Measurements from ENCODE around the gene ADAM15. TPM values are rescaled to one million over a fixed set of nuclear protein-coding genes. Genes with fewer than 3 reads are reported as not detected.
A peak's percentile ranks its signal among the peaks of the same experiment; 100 is the strongest.

Gene ADAM15
- total RNA-seq, 1 donor from 2014 or later, result 33.3 TPM

- peak; percentile 96 for DNase-seq (ENCODE audit: low read depth)
Measured at GRCh38 chr1:155084722-155085503, 33.8 kb downstream of the ADAM15 start.

GRCh38 chr1:155085504-155086127 lies 34.5 kb downstream of the ADAM15 start:
- peak; percentile 26 for DNase-seq (ENCODE audit: low read depth)

- peak; percentile 36 for DNase-seq (ENCODE audit: low read depth)
Measured at GRCh38 chr1:155086128-155086741, 35.1 kb downstream of the ADAM15 start.

- DNase-seq (ENCODE audit: low read depth), result no peak
Measured at GRCh38 chr1:155086856-155087535, 35.9 kb downstream of the ADAM15 start.

DNA sequence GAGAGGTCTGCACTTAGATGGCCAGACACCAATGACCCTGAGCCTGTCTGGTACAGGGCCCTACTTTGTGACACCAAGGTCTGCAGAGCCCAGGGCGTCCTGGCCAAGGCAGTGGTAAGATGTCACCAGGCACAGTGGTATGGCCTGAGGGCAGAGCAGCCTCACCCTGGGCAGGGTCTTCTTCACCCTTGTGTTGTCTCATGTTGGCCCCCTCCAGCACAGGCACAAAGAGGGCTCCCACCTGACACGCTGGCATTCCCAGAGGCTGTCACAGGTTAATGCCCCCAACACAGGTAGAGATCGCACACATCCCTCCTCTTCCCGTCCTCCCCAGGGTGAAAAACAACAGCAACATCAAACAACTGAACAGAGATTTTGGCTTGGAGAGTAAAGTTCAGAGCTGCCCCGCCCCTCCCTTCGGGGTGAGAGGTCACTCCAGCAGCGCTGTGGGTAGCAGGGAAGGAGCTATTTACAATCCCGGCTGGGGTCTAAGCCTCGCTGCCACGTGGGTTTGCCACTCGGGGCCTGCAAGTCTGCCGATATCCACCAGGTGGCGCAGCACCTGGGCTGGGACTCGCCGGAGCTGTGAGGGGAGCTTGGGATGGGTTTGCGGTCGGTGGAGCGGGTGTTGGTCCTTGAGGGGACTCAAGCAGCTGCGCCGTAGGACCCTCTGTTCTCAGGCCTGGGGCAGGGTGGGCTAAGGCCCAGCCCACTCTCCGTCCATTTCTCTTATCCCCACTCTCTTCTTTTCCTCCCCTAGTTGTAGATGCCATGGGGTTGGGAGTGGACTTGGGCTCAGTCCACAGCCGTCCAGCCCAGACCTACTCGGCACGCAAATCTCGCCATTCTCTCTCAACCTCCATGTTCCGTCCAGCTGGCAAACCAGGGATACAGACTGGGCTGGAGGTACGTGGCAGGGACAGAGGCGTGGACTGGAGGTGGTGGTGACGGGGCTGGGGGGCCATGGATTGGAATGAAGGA lies 40.2 kb downstream of the ADAM15 start:
- DNase-seq (ENCODE audit: low read depth), result peak; percentile 73

DNA sequence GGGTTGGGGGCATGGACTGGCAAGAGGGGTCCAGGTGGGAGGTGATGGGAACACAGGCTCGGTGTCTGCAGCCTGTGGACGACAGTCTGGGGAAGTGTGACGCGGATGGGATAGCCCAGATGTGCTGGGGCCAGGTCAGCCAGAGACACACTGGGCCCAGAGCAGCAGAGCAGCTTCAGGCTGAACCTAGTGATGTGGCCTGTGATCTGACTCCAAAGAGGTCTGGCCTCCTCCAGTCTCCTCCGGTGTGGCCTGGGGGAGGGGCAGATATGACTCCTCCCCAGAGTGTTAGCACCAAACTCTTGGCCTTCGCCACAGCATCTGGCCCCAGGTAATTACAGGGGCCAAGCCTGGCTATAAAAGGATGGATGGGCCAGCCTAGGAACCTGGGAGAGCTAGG lies 41.0 kb downstream of the ADAM15 start:
- DNase-seq (ENCODE audit: low read depth), result no peak

GRCh38 chr1:155092641-155093040 lies 41.5 kb downstream of the ADAM15 start:
- no peak for DNase-seq (ENCODE audit: low read depth)

DNA sequence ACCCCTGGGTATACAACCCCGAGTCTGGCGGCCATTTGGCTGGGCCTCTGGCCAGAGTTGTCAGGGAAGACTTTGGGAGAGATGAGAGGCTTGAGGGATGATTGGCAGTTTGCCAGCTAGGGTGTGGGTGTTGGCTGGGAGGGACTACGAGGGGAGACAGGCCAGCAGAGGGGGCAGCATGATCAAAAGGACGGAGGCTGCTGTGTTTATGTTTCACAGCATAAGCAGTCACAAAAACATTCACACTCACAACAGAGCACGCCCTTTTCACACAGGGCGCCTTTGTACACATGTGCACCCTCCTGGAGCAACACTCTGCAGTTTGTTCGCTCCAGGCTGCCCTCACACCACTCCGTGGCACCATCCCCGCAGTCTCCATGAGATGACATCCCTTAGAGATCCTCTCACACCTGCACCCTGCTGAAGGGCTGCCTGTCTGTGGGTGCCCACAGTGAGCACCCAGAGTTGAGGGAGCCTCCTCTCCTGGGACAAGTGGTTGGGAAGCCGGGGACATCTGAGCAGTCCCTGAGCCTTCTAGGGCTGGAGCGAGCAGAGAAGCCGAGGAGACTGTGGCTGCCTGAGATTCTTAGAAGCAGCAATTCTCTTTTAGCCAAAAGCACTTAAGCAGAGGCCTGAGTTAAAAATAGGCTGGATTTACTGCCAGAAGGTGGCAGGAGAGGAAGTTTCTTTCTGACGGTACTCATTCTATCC lies 43.0 kb downstream of the ADAM15 start:
- DNase-seq (ENCODE audit: low read depth), result peak; percentile 50

DNA sequence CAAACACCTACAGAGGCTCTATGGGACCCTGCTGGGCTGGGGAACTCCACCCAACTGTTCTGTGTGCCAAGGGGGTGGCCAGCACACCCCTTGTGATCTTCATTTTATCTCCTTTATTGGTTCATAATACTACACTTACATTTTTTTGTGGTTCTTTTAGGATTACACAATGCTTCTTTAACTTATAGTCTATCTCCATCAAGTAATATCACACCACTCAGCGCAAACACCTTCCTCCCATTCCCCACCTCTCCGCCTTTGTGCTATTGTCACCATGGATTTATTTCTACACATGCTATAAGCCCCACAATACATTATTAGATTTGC lies 43.5 kb downstream of the ADAM15 start:
- no peak for DNase-seq (ENCODE audit: low read depth)

GRCh38 chr1:155099331-155099730 lies 48.2 kb downstream of the ADAM15 start:
- DNase-seq (ENCODE audit: low read depth), result no peak

DNA sequence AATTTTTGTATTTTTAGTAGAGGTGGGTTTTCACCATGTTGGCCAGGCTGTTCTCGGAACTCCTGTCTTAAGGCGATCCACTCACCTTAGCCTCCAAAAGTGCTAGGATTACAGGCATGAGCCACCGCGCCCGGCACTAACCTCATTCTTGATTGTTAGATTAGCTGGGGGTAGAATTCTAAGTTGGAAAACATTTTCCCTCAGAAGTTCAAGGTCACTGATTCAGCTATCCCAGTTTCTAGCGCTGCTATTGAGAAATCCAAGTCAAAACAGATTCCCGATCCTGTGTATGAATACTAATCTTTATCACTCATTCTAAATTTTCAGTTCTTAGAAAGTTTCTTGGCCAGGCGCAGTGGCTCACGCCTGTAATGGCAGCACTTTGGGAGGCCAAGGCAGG lies 52.2 kb downstream of the ADAM15 start:
- DNase-seq (ENCODE audit: low read depth), result no peak

- no peak for DNase-seq (ENCODE audit: low read depth)
Measured at GRCh38 chr1:155104605-155105534, 53.8 kb downstream of the ADAM15 start.

- no peak for DNase-seq (ENCODE audit: low read depth)
Measured at GRCh38 chr1:155105604-155106011, 54.5 kb downstream of the ADAM15 start.

- DNase-seq (ENCODE audit: low read depth), result no peak
Measured at GRCh38 chr1:155106862-155107261, 55.7 kb downstream of the ADAM15 start.

DNA sequence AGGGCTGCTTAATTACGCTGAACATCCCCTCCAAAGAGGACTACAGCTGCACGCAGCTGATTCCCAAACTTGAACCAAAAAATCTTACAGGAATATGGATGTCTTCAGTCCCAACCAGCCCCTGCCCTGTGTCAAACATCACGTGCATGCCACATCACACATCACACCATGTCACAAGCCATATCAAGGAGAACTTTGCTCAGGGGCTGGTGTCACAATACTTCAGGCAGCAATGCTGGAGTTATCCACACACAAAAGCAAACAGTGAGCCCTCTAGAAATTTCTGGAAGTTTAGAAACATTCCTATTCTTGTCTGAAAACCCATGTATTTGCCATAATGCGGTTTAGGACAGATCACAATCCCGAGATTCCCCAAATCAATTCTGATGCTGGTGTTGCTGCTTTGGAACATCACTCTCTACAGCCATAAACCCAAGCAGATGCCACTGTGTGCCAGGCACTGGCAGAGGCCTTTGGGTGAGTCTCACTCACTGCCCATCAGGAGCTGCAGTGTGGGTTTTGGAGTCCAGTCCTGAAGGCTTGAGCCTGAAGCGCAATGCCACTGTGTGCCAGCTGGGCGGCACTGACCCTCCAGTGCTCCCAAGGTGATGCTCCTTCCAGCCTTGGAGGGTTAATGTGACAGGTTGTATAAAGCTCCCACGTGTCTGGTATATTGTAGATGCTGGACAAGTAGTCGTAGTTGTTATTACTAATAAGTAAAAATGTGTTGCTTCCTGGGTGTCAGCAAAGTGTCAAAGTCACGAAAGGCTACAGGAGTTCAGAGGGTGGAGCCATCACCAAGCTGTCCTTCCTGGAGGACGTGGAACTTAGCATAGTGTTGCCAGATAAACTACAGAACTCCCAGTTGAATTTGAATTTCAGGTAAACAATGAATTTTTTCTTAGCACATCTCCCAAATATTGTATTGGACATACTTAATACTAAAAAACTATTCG lies 56.5 kb downstream of the ADAM15 start:
- DNase-seq (ENCODE audit: low read depth), result no peak

GRCh38 chr1:155108296-155108695 lies 57.2 kb downstream of the ADAM15 start:
- DNase-seq (ENCODE audit: low read depth), result no peak

GRCh38 chr1:155110381-155110780 lies 59.3 kb downstream of the ADAM15 start:
- no peak for DNase-seq (ENCODE audit: low read depth)

DNA sequence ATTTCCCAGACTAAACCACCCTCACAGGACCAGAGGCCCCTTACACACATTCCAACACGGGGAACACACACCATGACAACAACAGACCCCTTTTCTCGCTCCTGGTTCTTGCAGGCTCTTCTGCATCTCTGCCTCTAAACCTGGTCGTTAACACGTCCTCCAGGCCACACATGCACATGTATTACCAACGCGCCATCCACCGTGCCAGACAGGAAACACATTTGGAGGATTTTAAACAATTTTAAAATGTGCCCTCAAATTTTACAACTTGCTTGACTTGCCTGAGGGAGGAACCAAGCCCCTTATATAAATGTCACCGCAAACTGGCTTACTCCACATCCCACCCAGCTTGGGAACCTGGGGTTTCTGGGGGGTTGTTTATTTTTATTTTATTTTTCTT lies 59.7 kb downstream of the ADAM15 start:
- no peak for DNase-seq (ENCODE audit: low read depth)
